Testis (tissue), 3 donors: ENCODE data around the gene MEDAG. TPM values are rescaled to one million over a fixed set of nuclear protein-coding genes. Genes with fewer than 3 reads are reported as not detected.

ENCODE experiments used
- DNase-seq: peaks from one replicate; pipeline ENCODE4 v3.0.0-alpha.2; 2019
- H3K27ac ChIP-seq, 2 donors: fragments of 200-600 bp; sonication (generic); one replicate each; pipeline ENCODE4 v1.5.1; 2019
- H3K27me3 ChIP-seq: fragments of 200-600 bp; sonication (generic); one replicate; pipeline ENCODE4 v1.5.1; 2019
- H3K36me3 ChIP-seq: fragments of 200-600 bp; sonication (generic); one replicate; pipeline ENCODE4 v1.5.1; 2017; ENCODE audit warnings: low read depth; ENCODE audit errors: missing control alignments
- H3K4me1 ChIP-seq: fragments of 200-600 bp; sonication (generic); one replicate; pipeline ENCODE4 v1.5.1; 2019
- H3K4me3 ChIP-seq, 2 donors: fragments of 200-600 bp; sonication (generic); one replicate each; pipeline ENCODE4 v1.5.1; 2017 to 2019
- H3K9me3 ChIP-seq: fragments of 200-600 bp; sonication (generic); one replicate; pipeline ENCODE4 v1.5.1; 2017
- CTCF ChIP-seq, 3 experiments: fragments of 450-650 bp in 2 of 3; fragments of 200-600 bp in 1 of 3; sonication (generic) in 1 of 3; IDR thresholded peaks; one replicate each; pipeline ENCODE4 v1.5.1; 2016 to 2019; ENCODE audit warnings: antibody characterized with exemption in 3 of 3, mild to moderate bottlenecking in 2 of 3, moderate library complexity in 1 of 3
- POLR2A ChIP-seq: fragments of 450-650 bp; IDR thresholded peaks from one replicate; pipeline ENCODE4 v1.6.1; 2017; ENCODE audit warnings: antibody characterized with exemption, mild to moderate bottlenecking, moderate library complexity
- WGBS, 2 donors: methylation state at CpG; one replicate each; pipeline ENCODE4 v1.1.5; 2018; 5-methylcytosine and 5-hydroxymethylcytosine counted together
- intact Hi-C: fragments of 100-400 bp; cut with DNase I; formaldehyde crosslinking; loops from one replicate; pipeline ENCODE4 v1.15.1; 2023; ENCODE audit warnings: low total_unique reads
- polyA plus RNA-seq: library from polyadenylated mRNA; stranded (reverse); fragments of 350-450 nt; fragmentation: Illumina TruSeq; extraction: RNeasy Lipid Tissue Mini Kit (QIAGEN cat#74804); gene quantifications from one replicate; pipeline ENCODE4 v1.2.3, GENCODE V29; 2014; ENCODE audit warnings: low read depth, low replicate concordance; ENCODE audit not compliant: insufficient read depth
- total RNA-seq, 2 donors: library from RNA; depleted of rRNA; stranded (reverse); fragments of >200 nt; gene quantifications; one replicate each; pipeline ENCODE4 v1.2.3, GENCODE V29; 2016

The MEDAG gene
- total and polyA plus RNA-seq, 3 donors from 2014 or later = 9.6 to 23.1 (median 17.7) TPM

DNA sequence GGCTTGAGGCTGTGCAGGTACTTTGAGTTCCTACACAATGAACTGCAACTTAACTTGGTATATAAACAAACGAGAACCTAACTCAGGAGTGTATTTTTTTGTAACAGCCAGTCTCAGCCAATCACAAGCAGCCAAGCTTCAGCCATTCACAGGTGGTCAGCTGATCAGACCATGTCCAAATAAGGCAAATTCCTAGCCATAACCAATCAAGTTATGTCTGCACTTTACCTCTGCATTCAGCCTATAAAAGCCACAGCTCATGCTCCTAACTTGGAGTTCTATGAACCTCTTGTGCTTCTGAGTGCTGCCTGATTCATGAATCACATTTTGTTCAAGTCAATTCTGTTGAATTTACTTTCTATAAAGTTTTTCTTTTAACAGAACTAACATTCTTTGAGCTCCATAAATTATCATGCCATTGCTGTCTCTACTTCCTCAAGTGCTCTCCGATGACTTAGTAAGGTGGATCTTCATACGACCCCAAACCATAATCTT, 16.8 kb upstream of the MEDAG start:
- intact Hi-C loops = no loop called here
- Histone ChIP-seq H3K4me3 (no peak overlapping the region), H3K27me3 (no peaks in the 10 kb centered on the region), H3K27ac (no peak overlapping the region), H3K4me1 (no peaks in the 10 kb centered on the region), H3K36me3 (no peaks in the 10 kb centered on the region), H3K9me3 (no peaks in the 10 kb centered on the region)
- 89 to 97% methylated on average over 3 of the region's 3 CpGs for WGBS, 2 donors
- TF ChIP-seq CTCF (IDR thresholded peaks at IDR 0.05) = no peak
- TF ChIP-seq POLR2A = no peak
- DNase-seq = no peak

DNA sequence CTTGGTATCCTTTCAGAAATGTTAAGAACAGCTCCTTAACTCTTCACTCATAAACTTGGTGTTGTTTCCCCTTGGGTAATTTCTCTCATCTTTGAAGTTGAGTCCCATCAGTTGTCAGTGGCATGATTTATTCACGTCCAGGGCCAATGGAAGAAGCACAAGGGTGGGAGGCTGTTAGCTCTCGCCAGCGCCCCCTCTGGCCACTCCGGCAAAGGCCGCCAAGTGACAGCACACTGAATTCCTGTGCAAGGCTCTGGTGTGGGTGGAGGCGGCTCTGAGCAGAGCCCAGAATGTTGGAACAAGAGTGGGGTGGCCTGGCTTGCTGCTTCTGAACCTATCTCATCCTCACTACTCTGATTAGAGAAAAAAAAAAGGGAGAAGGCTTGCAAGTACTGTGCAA, 13.1 kb upstream of the MEDAG start:
- TF ChIP-seq POLR2A (no peak), CTCF (IDR thresholded peaks at IDR 0.05) (peak in 2 of 3 experiments; percentile 33 to 63)
- Histone ChIP-seq H3K36me3 (no peaks in the 10 kb centered on the region), H3K27me3 (no peaks in the 10 kb centered on the region), H3K4me3 (no peak overlapping the region), H3K27ac (no peak overlapping the region), H3K9me3 (no peaks in the 10 kb centered on the region), H3K4me1 (no peaks in the 10 kb centered on the region)
- DNase-seq = peak; percentile 83
- 34 to 35% methylated on average over 6 of the region's 6 CpGs for WGBS, 2 donors
- intact Hi-C loops = no loop called here

DNA sequence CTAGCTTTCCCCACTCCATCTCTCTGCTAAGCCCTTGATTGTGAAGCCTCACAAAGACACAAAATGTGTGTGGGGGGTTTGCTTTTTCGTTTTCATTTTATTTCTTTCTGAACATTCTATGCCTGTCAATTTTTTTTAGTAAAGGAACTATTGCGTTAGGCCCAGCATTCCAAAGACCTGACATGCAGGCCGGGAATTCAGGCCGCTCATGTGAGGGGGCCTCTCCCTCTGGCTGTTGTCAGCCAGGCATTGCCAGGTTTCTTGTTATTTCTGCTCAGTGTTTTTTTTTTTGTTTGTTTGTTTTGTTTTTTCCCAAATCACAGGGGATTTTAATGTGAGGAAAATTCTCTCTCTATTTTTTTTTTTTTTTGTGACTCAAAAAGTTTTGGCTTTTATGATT, 10.3 kb upstream of the MEDAG start:
- peak; percentile 67 for DNase-seq
- no peak overlapping the region for H3K27ac ChIP-seq
- WGBS, 2 donors = 42 to 53% methylated on average over 4 of the region's 4 CpGs
- TF ChIP-seq CTCF (IDR thresholded peaks at IDR 0.05) (no peak), POLR2A (no peak)
- no peaks in the 10 kb centered on the region for H3K4me1 ChIP-seq
- H3K9me3 ChIP-seq = no peaks in the 10 kb centered on the region
- H3K36me3 ChIP-seq = no peaks in the 10 kb centered on the region
- no peak overlapping the region for H3K4me3 ChIP-seq
- intact Hi-C loops = no loop called here
- H3K27me3 ChIP-seq = no peaks in the 10 kb centered on the region

DNA sequence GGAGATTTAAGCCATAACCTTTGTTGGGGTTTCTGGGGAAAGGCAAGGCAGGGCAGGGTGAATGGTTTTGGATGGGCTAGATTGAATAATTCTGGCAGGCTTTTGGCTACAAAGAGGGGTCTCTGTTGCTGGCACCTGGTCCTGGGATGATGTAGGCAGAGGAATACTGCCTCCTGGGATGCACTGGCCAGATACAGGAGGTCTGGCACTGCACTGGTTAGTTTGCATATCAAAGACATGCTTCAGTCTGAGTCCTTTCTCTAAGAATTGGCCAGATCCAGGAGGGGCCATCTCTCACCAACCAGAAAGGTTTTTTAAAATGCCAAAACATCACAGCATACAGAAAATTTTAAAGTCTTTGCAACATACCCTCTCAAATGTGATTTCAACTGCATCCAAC, 8.0 kb upstream of the MEDAG start:
- Histone ChIP-seq H3K27ac (no peak overlapping the region), H3K36me3 (no peaks in the 10 kb centered on the region), H3K9me3 (no peaks in the 10 kb centered on the region), H3K4me3 (no peak overlapping the region), H3K4me1 (no peaks in the 10 kb centered on the region), H3K27me3 (no peaks in the 10 kb centered on the region)
- TF ChIP-seq CTCF (IDR thresholded peaks at IDR 0.05) (no peak), POLR2A (no peak)
- intact Hi-C loops = no loop called here
- no peak for DNase-seq

DNA sequence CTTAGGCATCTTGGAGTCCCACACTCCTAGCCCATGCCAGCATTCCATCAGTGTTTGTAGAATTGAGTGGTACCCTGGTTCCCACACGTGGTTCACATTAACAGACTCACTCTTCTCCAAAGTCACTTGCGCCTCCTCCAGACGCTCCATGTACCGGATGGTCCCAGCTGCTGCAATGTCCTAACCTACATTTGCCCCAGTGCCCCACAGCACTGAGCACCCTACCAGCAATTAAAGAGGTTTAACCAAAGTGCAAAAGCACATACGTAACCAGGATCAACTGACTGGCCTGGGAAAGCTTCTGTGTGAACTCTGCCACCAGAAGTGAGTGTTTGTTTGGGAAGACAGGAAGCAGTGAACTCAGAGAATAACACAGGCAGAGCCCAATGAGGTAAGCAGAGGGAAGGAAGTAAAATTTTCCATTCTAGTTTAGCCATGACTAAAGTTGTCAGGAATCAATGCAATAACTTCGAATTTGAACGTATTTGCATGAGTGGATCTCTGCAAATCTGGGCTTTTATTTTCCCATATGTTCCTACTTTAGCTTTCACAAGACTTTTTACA, 7.3 kb upstream of the MEDAG start:
- no peaks in the 10 kb centered on the region for H3K9me3 ChIP-seq
- no peaks in the 10 kb centered on the region for H3K36me3 ChIP-seq
- no peaks in the 10 kb centered on the region for H3K27me3 ChIP-seq
- H3K27ac ChIP-seq = no peak overlapping the region
- no peaks in the 10 kb centered on the region for H3K4me1 ChIP-seq
- intact Hi-C loops = no loop called here
- 62 to 76% methylated on average over 7 of the region's 7 CpGs for WGBS, 2 donors
- no peak for DNase-seq
- TF ChIP-seq CTCF (IDR thresholded peaks at IDR 0.05) (no peak), POLR2A (no peak)
- H3K4me3 ChIP-seq = no peak overlapping the region
